H1 (cell line): ENCODE measurements around the gene ITGA8. TPM values are rescaled to one million over a fixed set of nuclear protein-coding genes. Genes with fewer than 3 reads are reported as not detected.

Experiments
- CTCF ChIA-PET: fragments of 300-600 bp; sonication (Branson Sonifier 250); formaldehyde crosslinking; loops from one replicate; lab custom pipeline; 2021; ENCODE audit not compliant: partially characterized antibody; lab: Charles Lee
- POLR2A ChIA-PET: fragments of 300-600 bp; sonication (Branson Sonifier 250); formaldehyde crosslinking; loops from one replicate; lab custom pipeline; 2021; ENCODE audit warnings: inconsistent platforms; ENCODE audit not compliant: partially characterized antibody; lab: Charles Lee
- DNase-seq, 2 experiments: peaks; one replicate each; pipeline versions ENCODE4 v3.0.0 to v3.0.0-alpha.2; 2010 to 2022; ENCODE audit warnings: low spot score in 2 of 2, low read depth in 1 of 2, mixed read lengths in 1 of 2
- FAIRE-seq: peaks from 2 replicates; lab custom pipeline; 2011; peaks lifted over from hg19 to GRCh38; lab: Jason Lieb, UNC
- H2AFZ ChIP-seq: 2 replicates; pipeline ENCODE4 v1.8.1; 2012; ENCODE audit warnings: low read length, inconsistent platforms
- H2AK5ac ChIP-seq: 2 replicates; pipeline ENCODE4 v1.6.1; 2013; ENCODE audit warnings: low read depth, low read length
- H2BK120ac ChIP-seq: replicated peaks from 2 replicates; pipeline ENCODE3; 2013; ENCODE audit warnings: low read depth, low read length, inconsistent platforms
- H2BK12ac ChIP-seq: 2 replicates; pipeline ENCODE4 v1.6.1; 2013; ENCODE audit warnings: low read depth, low read length
- H2BK15ac ChIP-seq: 2 replicates; pipeline ENCODE4 v1.6.1; 2013; ENCODE audit warnings: low read length
- H2BK20ac ChIP-seq: 2 replicates; pipeline ENCODE4 v1.6.1; 2013; ENCODE audit warnings: low read length
- H2BK5ac ChIP-seq: 2 replicates; pipeline ENCODE4 v1.6.1; 2013; ENCODE audit warnings: low read depth, low read length
- H3K14ac ChIP-seq: 2 replicates; pipeline ENCODE4 v1.6.1; 2013; ENCODE audit warnings: inconsistent platforms; ENCODE audit not compliant: insufficient read length
- H3K18ac ChIP-seq: 2 replicates; pipeline ENCODE4 v1.6.1; 2013; ENCODE audit warnings: low read length; ENCODE audit errors: extremely low read depth
- H3K23ac ChIP-seq: 2 replicates; pipeline ENCODE4 v1.6.1; 2013; ENCODE audit warnings: inconsistent platforms; ENCODE audit not compliant: insufficient read length
- H3K23me2 ChIP-seq: 2 replicates; pipeline ENCODE4 v1.6.1; 2013; ENCODE audit warnings: low read depth, low read length
- H3K27ac ChIP-seq: 2 replicates; pipeline ENCODE4 v1.6.1; 2011; ENCODE audit warnings: low read depth, low read length, inconsistent platforms
- H3K27me3 ChIP-seq, 4 experiments: replicated peaks in 1 of 4; 1 replicate in 1 of 4; 2 replicates in 3 of 4; pipeline versions ENCODE4 v1.6.1 to v1.8.1; 2011 to 2013; ENCODE audit warnings: low read length in 3 of 4, mild to moderate bottlenecking in 3 of 4, inconsistent platforms in 2 of 4, mixed read lengths in 2 of 4, moderate library complexity in 1 of 4; ENCODE audit not compliant: control insufficient read depth in 3 of 4, insufficient read depth in 3 of 4; ENCODE audit errors: extremely low read depth in 1 of 4
- H3K36me3 ChIP-seq, 4 experiments: 2 replicates each; pipeline versions ENCODE4 v1.6.1 to v1.8.1; 2011 to 2013; ENCODE audit warnings: mild to moderate bottlenecking in 4 of 4, low read length in 3 of 4, moderate library complexity in 2 of 4, control low read depth in 1 of 4, inconsistent platforms in 1 of 4; ENCODE audit not compliant: insufficient read depth in 4 of 4, control insufficient read depth in 2 of 4
- H3K4ac ChIP-seq: replicated peaks from 2 replicates; pipeline ENCODE3; 2013; ENCODE audit warnings: low read length, low read depth, mixed read lengths, inconsistent platforms; ENCODE audit not compliant: insufficient read length
- H3K4me1 ChIP-seq, 4 experiments: replicated peaks in 1 of 4; 1 replicate in 1 of 4; 2 replicates in 3 of 4; pipeline versions ENCODE4 v1.6.1 to v1.8.1; 2011 to 2013; ENCODE audit warnings: low read length in 3 of 4, inconsistent platforms in 2 of 4, mixed read lengths in 1 of 4; ENCODE audit not compliant: insufficient read depth in 4 of 4, control insufficient read depth in 3 of 4
- H3K4me2 ChIP-seq, 2 experiments: 2 replicates each; pipeline versions ENCODE4 v1.6.1 to v1.8.1; 2011 to 2013; ENCODE audit warnings: low read depth in 2 of 2, low read length in 2 of 2, control low read depth in 1 of 2, inconsistent platforms in 1 of 2, mild to moderate bottlenecking in 1 of 2; ENCODE audit not compliant: insufficient read depth in 1 of 2
- H3K4me3 ChIP-seq, 4 experiments: fragments of 200-600, 300-600 bp in 1 of 4; sonication (generic), shearing (Covaris generic), sonication (Bioruptor Twin) in 1 of 4; 2 replicates each; pipeline versions ENCODE4 v1.5.1 to v1.8.1; 2011 to 2016; ENCODE audit warnings: low read length in 4 of 4, low read depth in 3 of 4, control low read depth in 2 of 4, inconsistent platforms in 2 of 4, mild to moderate bottlenecking in 2 of 4, mixed read lengths in 1 of 4, moderate library complexity in 1 of 4; ENCODE audit not compliant: insufficient read depth in 2 of 4; ENCODE audit errors: extremely low read depth in 1 of 4
- H3K56ac ChIP-seq: replicated peaks from 2 replicates; pipeline ENCODE3; 2013; ENCODE audit warnings: low read depth, mild to moderate bottlenecking, mixed read lengths, low read length, inconsistent platforms; ENCODE audit not compliant: insufficient read length
- H3K79me1 ChIP-seq: 2 replicates; pipeline ENCODE4 v1.6.1; 2013; ENCODE audit warnings: low read depth, low read length, control low read depth
- H3K79me2 ChIP-seq, 2 experiments: 2 replicates each; pipeline versions ENCODE4 v1.6.1 to v1.8.1; 2012 to 2013; ENCODE audit warnings: low read length in 2 of 2, mild to moderate bottlenecking in 2 of 2, inconsistent platforms in 1 of 2; ENCODE audit not compliant: insufficient read depth in 2 of 2, control insufficient read depth in 1 of 2
- H3K9ac ChIP-seq, 4 experiments: replicated peaks in 1 of 4; 1 replicate in 1 of 4; 2 replicates in 3 of 4; pipeline versions ENCODE4 v1.6.1 to v1.8.1; 2011 to 2013; ENCODE audit warnings: low read depth in 3 of 4, low read length in 3 of 4, control low read depth in 2 of 4, mild to moderate bottlenecking in 2 of 4, moderate library complexity in 2 of 4, inconsistent platforms in 1 of 4; ENCODE audit errors: extremely low read depth in 1 of 4
- H3K9me3 ChIP-seq, 2 experiments: 2 replicates each; pipeline versions ENCODE4 v1.6.1 to v1.8.1; 2012 to 2013; ENCODE audit warnings: mild to moderate bottlenecking in 2 of 2, moderate library complexity in 2 of 2, control low read depth in 1 of 2, inconsistent platforms in 1 of 2, low read depth in 1 of 2, low read length in 1 of 2, mixed read lengths in 1 of 2; ENCODE audit not compliant: insufficient read depth in 2 of 2
- H4K20me1 ChIP-seq, 2 experiments: replicated peaks in 1 of 2; 2 replicates each; pipeline versions ENCODE3 to v1.8.1; 2011 to 2013; ENCODE audit warnings: inconsistent platforms in 2 of 2, low read length in 2 of 2, mild to moderate bottlenecking in 1 of 2; ENCODE audit not compliant: insufficient read depth in 2 of 2, control insufficient read depth in 1 of 2
- H4K5ac ChIP-seq: 2 replicates; pipeline ENCODE4 v1.6.1; 2013; ENCODE audit warnings: low read length, low read depth, mixed read lengths, inconsistent platforms; ENCODE audit not compliant: insufficient read length
- H4K8ac ChIP-seq: 2 replicates; pipeline ENCODE4 v1.8.0; 2013; ENCODE audit warnings: mild to moderate bottlenecking, moderate library complexity, low read length, inconsistent platforms; ENCODE audit not compliant: insufficient read depth; ENCODE audit errors: extremely low read depth
- H4K91ac ChIP-seq: replicated peaks from 2 replicates; pipeline ENCODE3; 2013; ENCODE audit warnings: low read length, mixed read lengths, inconsistent platforms; ENCODE audit not compliant: insufficient read length
- ASH2L ChIP-seq: fragments of 200-600, 300-600 bp; sonication (generic); IDR thresholded peaks from one replicate; pipeline ENCODE4 v1.7.1; 2017; ENCODE audit warnings: low read length
- CBX5 ChIP-seq: fragments of 300-800, 300-1000 bp; sonication (generic); IDR thresholded peaks from 2 replicates; pipeline ENCODE4 v1.7.1; 2016; ENCODE audit warnings: antibody characterized with exemption, low read length, low read depth
- CBX8 ChIP-seq: fragments of 300-800, 300-1000 bp; sonication (generic); IDR thresholded peaks from 2 replicates; pipeline ENCODE4 v1.7.1; 2016; ENCODE audit warnings: low read depth, low read length, borderline replicate concordance
- CHD1 ChIP-seq: IDR thresholded peaks from 2 replicates; pipeline ENCODE4 v1.6.1; 2012; ENCODE audit warnings: low read depth, low read length, improper control_type of control experiment
- EGR1 ChIP-seq: IDR thresholded peaks from 2 replicates; pipeline ENCODE4 v1.6.1; 2011; ENCODE audit warnings: low read depth, low read length, borderline replicate concordance
- MAX ChIP-seq: IDR thresholded peaks from 2 replicates; pipeline ENCODE4 v1.6.1; 2012; ENCODE audit warnings: inconsistent platforms
- NRF1 ChIP-seq: IDR thresholded peaks from 2 replicates; pipeline ENCODE4 v1.6.1; 2011; ENCODE audit warnings: mild to moderate bottlenecking, low read depth, low read length, improper control_type of control experiment
- RBBP5 ChIP-seq: IDR thresholded peaks from 2 replicates; pipeline ENCODE4 v1.7.1; 2012; ENCODE audit warnings: low read depth, mild to moderate bottlenecking, inconsistent platforms, low read length, moderate library complexity, borderline replicate concordance
- SIRT6 ChIP-seq: IDR thresholded peaks from one replicate; pipeline ENCODE4 v1.7.1; 2012; ENCODE audit warnings: low read length, inconsistent platforms
- SP4 ChIP-seq: IDR thresholded peaks from 2 replicates; pipeline ENCODE4 v1.6.1; 2012; ENCODE audit warnings: low read length, inconsistent platforms
- TCF12 ChIP-seq: IDR thresholded peaks from 2 replicates; pipeline ENCODE4 v1.6.1; 2011; ENCODE audit warnings: low read depth, mild to moderate bottlenecking, low read length
- WGBS, 2 experiments: shearing (Covaris generic) in 1 of 2; methylation state at CpG; one replicate each; pipeline versions ENCODE4 v1.1.6 to v1.1.7; 2013 to 2015; ENCODE audit warnings: low lambda C conversion rate in 2 of 2, mixed read lengths in 2 of 2, inconsistent platforms in 1 of 2, low coverage in 1 of 2, missing lambda C conversion rate in 1 of 2; ENCODE audit not compliant: insufficient replicate concordance in 2 of 2, insufficient coverage in 1 of 2, insufficient read length in 1 of 2; ENCODE audit errors: extremely low coverage in 1 of 2, missing lambda C conversion rate in 1 of 2; 5-methylcytosine and 5-hydroxymethylcytosine counted together
- polyA plus RNA-seq, 7 experiments: library from polyadenylated mRNA; depleted of rRNA in 3 of 7; stranded (reverse) in 5 of 7; unstranded in 2 of 7; fragments of >200 nt in 5 of 7; fragments of 200-250 nt in 2 of 7; gene quantifications; 1 replicate in 5 of 7; 2 replicates in 1 of 7; 4 replicates in 1 of 7; pipeline versions ENCODE4 v1.2.1 to v1.2.3, GENCODE V29; 2011 to 2013; ENCODE audit warnings: missing spikeins in 2 of 7, mixed read lengths in 2 of 7
- total RNA-seq: library from RNA; stranded (reverse); fragmentation: NEBNext Ultra II Directional; extraction: Animal tissue kit (Norgen Biotek cat#: 25700); gene quantifications from 2 replicates; pipeline ENCODE4 v1.2.1, GENCODE V29; 2021

Gene ITGA8
- total and polyA plus RNA-seq, 2 of the 8 experiments (the other 6 are each of a cell fraction or from before 2014, with no cell fraction given) = not detected

GRCh38 chr10:15742836-15743235, 23.1 kb upstream of the ITGA8 start:
- H4K91ac ChIP-seq = no peak overlapping the region
- H4K8ac ChIP-seq = no peak overlapping the region
- no peak overlapping the region for H2AK5ac ChIP-seq
- H3K4me2 ChIP-seq = no peak overlapping the region
- no peak overlapping the region for H3K23ac ChIP-seq
- DNase-seq (no peak), FAIRE-seq (no peak)
- H3K79me1 ChIP-seq = no peaks in the 10 kb centered on the region
- 94% methylated on average over 3 of the region's 3 CpGs; no CpG with 5 or more reads in 1 of the 2 experiments for WGBS, 2 experiments
- no peak overlapping the region for H3K18ac ChIP-seq
- H3K4me3 ChIP-seq = no peak overlapping the region
- H3K9me3 ChIP-seq = no peaks in the 10 kb centered on the region
- no peaks in the 10 kb centered on the region for H3K27me3 ChIP-seq
- H3K14ac ChIP-seq = no peak overlapping the region
- H3K79me2 ChIP-seq = no peaks in the 10 kb centered on the region
- H3K9ac ChIP-seq = no peak overlapping the region
- no peaks in the 10 kb centered on the region for H3K23me2 ChIP-seq
- no peak overlapping the region for H3K27ac ChIP-seq
- H3K36me3 ChIP-seq = no peaks in the 10 kb centered on the region
- no peak overlapping the region for H2BK120ac ChIP-seq
- H3K4ac ChIP-seq = no peak overlapping the region
- no peak overlapping the region for H2BK15ac ChIP-seq
- no peaks in the 10 kb centered on the region for H3K4me1 ChIP-seq
- H2AFZ ChIP-seq = no peak overlapping the region
- no peak overlapping the region for H3K56ac ChIP-seq
- ChIA-PET POLR2A (no interaction called here), CTCF (interaction anchor here (0.6 to 1.8 kb wide), 5 partner anchors 23 to 314 kb away, joined by 3 to 8 read pairs (median 5); partner anchors contain the start of gene ITGA8)
- no peaks in the 10 kb centered on the region for H4K20me1 ChIP-seq
- H2BK5ac ChIP-seq = no peak overlapping the region
- no peak overlapping the region for H4K5ac ChIP-seq
- H2BK20ac ChIP-seq = no peak overlapping the region
- no peak overlapping the region for H2BK12ac ChIP-seq
- TF ChIP-seq RBBP5 (no peak), MAX (no peak), CBX8 (no peak), CHD1 (no peak), EGR1 (no peak), SIRT6 (no peak), ASH2L (no peak), TCF12 (no peak), SP4 (no peak), CBX5 (no peak), NRF1 (no peak)
